SK-N-SH treated with all-trans-retinoic acid at 6 μM for 48 hours (cell line): ENCODE results near the gene CYP3A5.

Experiments used
- CREB5 ChIP-seq: fragments of 250-450 bp; sonication (Bioruptor Pico); IDR thresholded peaks from 2 replicates; pipeline ENCODE4 v1.5.1; 2020; ENCODE audit warnings: low read depth, mild to moderate bottlenecking, moderate library complexity
- ISL1 ChIP-seq: fragments of 250-450 bp; sonication (Bioruptor Pico); IDR thresholded peaks from 2 replicates; pipeline ENCODE4 v2.1.2; 2022; ENCODE audit warnings: mild to moderate bottlenecking, moderate library complexity

GRCh38 chr7:99709838-99710578, 30.2 kb upstream of the CYP3A5 start:
- no peak for TF ChIP-seq ISL1 (CRISPR knock-in tag)
- TF ChIP-seq CREB5 (CRISPR knock-in tag) = no peak
